GM10847 (cell line): ENCODE measurements around the gene PRKCQ.

Experiments
- POLR2A ChIP-seq: IDR thresholded peaks from 2 replicates; pipeline ENCODE4 v1.6.1; 2011; ENCODE audit not compliant: insufficient read length; ENCODE audit errors: extremely low read depth

PRKCQ gene

GRCh38 chr10:6518791-6519429, 61.2 kb downstream of the PRKCQ start:
- no peak for TF ChIP-seq POLR2A

DNA sequence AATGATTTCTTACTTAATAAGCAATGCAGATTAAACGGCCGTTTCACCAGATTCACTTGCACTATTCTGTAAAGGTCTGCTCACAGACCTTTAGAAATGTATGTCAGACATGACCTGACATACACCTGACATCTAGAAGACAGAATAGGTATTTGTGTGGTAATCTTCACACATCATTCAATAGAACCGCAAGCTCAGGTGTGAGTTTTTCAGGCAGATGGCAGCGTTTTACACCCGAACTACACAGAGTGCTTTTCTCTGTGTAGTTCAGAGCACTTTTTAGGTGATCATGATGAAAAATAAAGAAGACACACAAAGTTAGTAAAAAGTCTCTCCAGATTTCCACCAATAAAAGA, 63.2 kb downstream of the PRKCQ start:
- TF ChIP-seq POLR2A: no peak

GRCh38 chr10:6516281-6516928, 63.7 kb downstream of the PRKCQ start:
- no peak for TF ChIP-seq POLR2A

GRCh38 chr10:6514844-6515780, 65.0 kb downstream of the PRKCQ start:
- no peak for TF ChIP-seq POLR2A

GRCh38 chr10:6514180-6514579, 65.9 kb downstream of the PRKCQ start:
- no peak for TF ChIP-seq POLR2A

GRCh38 chr10:6513476-6513875, 66.6 kb downstream of the PRKCQ start:
- no peak for TF ChIP-seq POLR2A

DNA sequence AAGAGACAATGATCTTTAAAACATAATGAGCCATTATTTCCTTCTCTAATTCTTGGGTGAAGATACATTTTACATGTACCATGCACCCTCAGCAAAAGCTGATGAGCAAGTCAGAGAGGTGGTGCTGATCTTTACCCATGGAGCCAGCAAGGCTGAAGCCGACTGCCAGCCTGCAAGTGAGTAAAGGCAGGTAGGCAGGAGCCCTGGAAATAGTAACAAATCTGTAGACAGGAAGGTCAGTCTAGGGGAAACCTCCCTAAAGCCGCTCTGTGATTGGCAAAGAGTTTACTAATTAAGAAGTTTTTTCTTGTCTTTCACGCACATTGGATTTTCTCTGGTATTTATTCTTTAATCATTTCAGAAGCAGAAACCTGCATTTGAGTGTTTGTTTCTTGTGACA, 67.9 kb downstream of the PRKCQ start:
- no peak for TF ChIP-seq POLR2A

- no peak for TF ChIP-seq POLR2A
Measured at GRCh38 chr10:6511347-6511746, 68.7 kb downstream of the PRKCQ start.

- no peak for TF ChIP-seq POLR2A
Measured at GRCh38 chr10:6507311-6507710, 72.8 kb downstream of the PRKCQ start.

DNA sequence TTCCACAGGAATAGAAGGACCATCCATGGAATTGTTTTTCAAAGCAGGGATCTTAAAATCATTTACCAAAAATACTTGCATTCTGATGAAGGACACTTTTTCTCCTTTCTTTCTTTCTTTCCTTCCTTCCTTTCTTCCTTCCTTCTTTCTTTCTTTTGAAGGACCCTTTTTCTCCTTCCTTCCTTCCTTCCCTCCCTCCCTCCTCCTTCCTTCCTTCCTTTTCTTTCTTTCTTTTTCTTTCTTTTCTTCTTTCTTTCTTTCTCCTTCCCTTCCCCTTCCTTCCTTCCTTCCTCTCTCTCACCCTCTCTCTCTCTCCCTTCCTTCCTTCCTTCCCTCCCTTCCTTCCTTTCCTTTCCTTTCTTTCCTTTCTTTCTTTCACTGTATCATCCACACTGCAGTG, 74.8 kb downstream of the PRKCQ start:
- no peak for TF ChIP-seq POLR2A

- TF ChIP-seq POLR2A: no peak
Measured at GRCh38 chr10:6504296-6504695, 75.8 kb downstream of the PRKCQ start.

GRCh38 chr10:6503171-6503570, 76.9 kb downstream of the PRKCQ start:
- no peak for TF ChIP-seq POLR2A

GRCh38 chr10:6501931-6502330, 78.1 kb downstream of the PRKCQ start:
- no peak for TF ChIP-seq POLR2A

- TF ChIP-seq POLR2A: no peak
Measured at GRCh38 chr10:6499974-6500373, 80.1 kb downstream of the PRKCQ start.

GRCh38 chr10:6498771-6499170, 81.3 kb downstream of the PRKCQ start:
- no peak for TF ChIP-seq POLR2A

- no peak for TF ChIP-seq POLR2A
Measured at GRCh38 chr10:6497620-6498019, 82.5 kb downstream of the PRKCQ start.

DNA sequence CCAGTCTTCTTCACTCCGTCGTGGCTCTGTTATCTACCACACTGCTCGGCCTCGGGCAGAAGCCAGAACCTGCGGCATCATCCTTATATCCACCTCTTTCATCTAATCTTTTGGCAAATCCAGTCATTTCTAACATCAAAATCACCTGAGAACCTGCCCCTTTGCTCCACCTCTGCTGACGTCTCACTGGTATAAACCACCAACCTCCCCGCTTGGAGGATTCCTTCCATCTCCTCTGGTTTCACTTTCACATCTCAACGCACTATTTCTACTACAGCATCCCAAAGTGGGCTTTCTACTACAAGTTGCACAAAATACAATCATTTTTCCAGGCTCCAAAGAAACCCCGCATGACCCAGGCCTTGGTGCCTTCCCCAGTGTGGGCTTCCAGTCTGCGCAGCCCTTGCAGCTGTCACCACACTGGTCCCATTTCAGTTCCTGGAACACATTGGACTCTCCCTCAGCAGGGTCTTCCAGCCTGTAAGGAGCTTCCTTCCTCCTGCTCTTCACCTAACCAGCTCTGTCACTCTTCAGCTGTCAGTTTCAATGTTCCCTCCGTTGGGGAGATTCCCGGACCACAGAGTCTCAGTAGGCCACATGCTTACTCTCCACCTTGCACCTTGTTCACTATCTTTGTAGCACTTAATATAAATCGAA, 85.0 kb downstream of the PRKCQ start:
- no peak for TF ChIP-seq POLR2A
